ENCODE data around the gene UNC79. TPM values are rescaled to one million over a fixed set of nuclear protein-coding genes. Genes with fewer than 3 reads are reported as not detected.

The UNC79 gene
- total RNA-seq, 2 experiments from 2014 or later: 0.02 TPM; not detected in 1

GRCh38 chr14:93701562-93701961 is 270.8 kb downstream of the UNC79 start:
- CTCF ChIA-PET: no interaction called here
- Mint-ChIP-seq H3K27ac (no peak overlapping the region), H3K4me3 (no peak overlapping the region), H3K9me3 (ENCODE audit: low read depth) (peaks cover 2% of the 10 kb centered on the region), H3K4me1 (no peaks in the 10 kb centered on the region), H3K27me3 (peaks cover 14% of the 10 kb centered on the region), H3K36me3 (no peaks in the 10 kb centered on the region)
- DNase-seq (no peak), ATAC-seq (no peak)

- CTCF ChIA-PET: no interaction called here
- Mint-ChIP-seq H3K27ac (no peak overlapping the region), H3K4me1 (no peaks in the 10 kb centered on the region), H3K4me3 (no peak overlapping the region), H3K27me3 (peaks cover 16% of the 10 kb centered on the region), H3K9me3 (ENCODE audit: low read depth) (peaks cover 2% of the 10 kb centered on the region), H3K36me3 (no peaks in the 10 kb centered on the region)
- ATAC-seq (no peak), DNase-seq (no peak)
These were observed 272.2 kb downstream of the UNC79 start for GRCh38 chr14:93702946-93703345.

DNA sequence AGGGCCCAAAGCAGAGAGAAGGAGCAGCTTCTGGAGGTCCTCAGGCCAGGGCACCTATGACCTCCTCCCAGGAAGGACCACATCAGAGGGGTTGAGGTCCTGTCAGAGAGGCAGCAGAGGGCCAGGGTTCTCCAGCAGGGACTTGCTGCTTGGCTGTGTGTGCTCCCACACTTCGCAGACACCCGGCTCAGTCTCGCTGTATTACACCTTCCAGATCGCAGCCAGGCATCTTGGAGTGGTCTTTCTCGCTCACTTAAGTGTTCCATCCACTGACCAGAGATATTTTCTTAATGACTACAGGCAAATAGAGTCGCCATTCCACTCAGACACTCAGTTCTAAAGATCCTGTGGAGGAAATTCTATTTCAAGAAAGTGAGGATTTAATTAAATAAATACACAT is 273.2 kb downstream of the UNC79 start:
- no peaks in the 10 kb centered on the region for H3K4me1 Mint-ChIP-seq
- no peaks in the 10 kb centered on the region for H3K9me3 Mint-ChIP-seq (ENCODE audit: low read depth)
- DNase-seq: no peak
- ATAC-seq: no peak
- H3K36me3 Mint-ChIP-seq: no peaks in the 10 kb centered on the region
- peaks cover 19% of the 10 kb centered on the region for H3K27me3 Mint-ChIP-seq
- no peak overlapping the region for H3K27ac Mint-ChIP-seq
- CTCF ChIA-PET: no interaction called here
- no peak overlapping the region for H3K4me3 Mint-ChIP-seq

GRCh38 chr14:93705513-93706156 is 274.9 kb downstream of the UNC79 start:
- Mint-ChIP-seq H3K4me3 (no peak overlapping the region), H3K9me3 (ENCODE audit: low read depth) (no peaks in the 10 kb centered on the region), H3K27me3 (peaks cover 22% of the 10 kb centered on the region), H3K27ac (no peak overlapping the region), H3K36me3 (no peaks in the 10 kb centered on the region), H3K4me1 (no peaks in the 10 kb centered on the region)
- DNase-seq (no peak), ATAC-seq (no peak)
- CTCF ChIA-PET: no interaction called here

GRCh38 chr14:93706360-93706955 is 275.7 kb downstream of the UNC79 start:
- Mint-ChIP-seq H3K9me3 (ENCODE audit: low read depth) (no peaks in the 10 kb centered on the region), H3K27me3 (peaks cover 23% of the 10 kb centered on the region), H3K36me3 (no peaks in the 10 kb centered on the region), H3K4me3 (no peak overlapping the region), H3K4me1 (no peaks in the 10 kb centered on the region), H3K27ac (no peak overlapping the region)
- DNase-seq: no peak
- CTCF ChIA-PET: no interaction called here
- ATAC-seq: no peak

DNA sequence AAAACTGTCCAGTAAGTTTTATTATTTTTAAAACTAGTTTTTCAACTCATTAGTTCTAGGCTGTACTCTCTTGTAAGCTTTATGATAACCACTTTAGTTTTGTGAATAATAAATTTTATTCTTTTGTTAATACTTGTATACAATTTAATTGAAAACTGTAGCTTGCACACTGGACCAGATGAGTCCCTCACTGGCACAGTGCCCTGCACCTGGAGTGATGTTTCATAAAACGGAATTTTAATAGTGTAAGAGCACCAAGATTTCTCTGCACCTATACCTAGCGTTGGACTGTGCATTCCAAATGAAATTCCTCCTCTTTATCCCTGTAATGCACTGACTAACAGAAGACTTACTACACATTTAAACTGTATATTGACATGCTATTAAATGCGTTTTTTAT is 276.7 kb downstream of the UNC79 start:
- CTCF ChIA-PET: no interaction called here
- Mint-ChIP-seq H3K4me3 (no peak overlapping the region), H3K9me3 (ENCODE audit: low read depth) (no peaks in the 10 kb centered on the region), H3K36me3 (no peaks in the 10 kb centered on the region), H3K27me3 (peaks cover 23% of the 10 kb centered on the region), H3K4me1 (no peaks in the 10 kb centered on the region), H3K27ac (no peak overlapping the region)
- DNase-seq: no peak
- ATAC-seq: no peak

DNA sequence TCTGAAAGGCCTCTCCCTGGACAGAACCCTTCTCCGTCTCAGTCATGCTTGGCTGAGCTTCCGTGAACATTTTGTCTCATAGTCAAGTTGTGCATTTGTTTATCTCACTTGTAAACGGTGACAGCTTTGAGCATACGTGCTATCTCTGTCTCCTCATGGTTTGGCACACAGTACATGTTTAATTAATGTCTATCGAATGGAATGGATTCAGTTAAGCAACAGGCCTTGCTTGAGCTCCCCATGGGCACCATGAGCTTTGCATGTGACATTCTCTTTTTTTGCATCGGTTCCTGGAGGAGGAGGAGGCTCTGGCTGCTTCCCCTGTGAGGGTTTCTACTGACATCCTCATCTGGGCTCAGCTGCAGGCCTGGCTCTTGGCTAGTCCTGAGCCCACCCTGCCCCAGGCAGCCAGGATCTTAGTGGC is 277.6 kb downstream of the UNC79 start:
- CTCF ChIA-PET: no interaction called here
- DNase-seq: peak; percentile 26
- Mint-ChIP-seq H3K27me3 (peaks cover 20% of the 10 kb centered on the region), H3K27ac (no peak overlapping the region), H3K9me3 (ENCODE audit: low read depth) (no peaks in the 10 kb centered on the region), H3K4me1 (no peaks in the 10 kb centered on the region), H3K4me3 (no peak overlapping the region), H3K36me3 (no peaks in the 10 kb centered on the region)
- no peak for ATAC-seq

GRCh38 chr14:93708800-93709199 is 278.1 kb downstream of the UNC79 start:
- CTCF ChIA-PET: no interaction called here

DNA sequence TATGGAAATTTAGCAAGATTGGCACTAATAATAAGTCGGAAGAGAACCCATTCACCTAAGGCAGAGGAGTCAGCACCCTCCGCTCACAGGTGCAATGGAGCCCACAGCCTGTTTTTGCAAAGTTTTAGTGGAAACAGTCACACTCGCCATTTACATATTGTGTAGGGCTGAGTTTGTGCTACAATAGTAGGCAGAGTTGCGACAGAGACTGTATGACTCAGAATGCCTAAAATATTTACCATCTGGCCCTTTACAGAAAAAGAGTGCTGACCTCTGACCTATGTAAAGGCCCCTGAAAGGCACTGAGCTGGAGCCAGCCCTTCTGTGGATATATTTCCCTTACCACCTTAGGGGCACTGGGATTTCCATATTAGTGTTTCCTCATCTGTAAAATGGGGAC is 278.5 kb downstream of the UNC79 start:
- no peak overlapping the region for H3K4me3 Mint-ChIP-seq
- H3K9me3 Mint-ChIP-seq (ENCODE audit: low read depth): no peaks in the 10 kb centered on the region
- no peaks in the 10 kb centered on the region for H3K36me3 Mint-ChIP-seq
- ATAC-seq: no peak
- CTCF ChIA-PET: no interaction called here
- no peak overlapping the region for H3K27ac Mint-ChIP-seq
- peaks cover 20% of the 10 kb centered on the region for H3K27me3 Mint-ChIP-seq
- DNase-seq: no peak
- no peaks in the 10 kb centered on the region for H3K4me1 Mint-ChIP-seq

More at GRCh38 chr14:93708800-93709199, 278.1 kb downstream of the UNC79 start:
- Mint-ChIP-seq H3K9me3 (ENCODE audit: low read depth) (no peaks in the 10 kb centered on the region), H3K27ac (no peak overlapping the region), H3K4me1 (no peaks in the 10 kb centered on the region), H3K36me3 (no peaks in the 10 kb centered on the region), H3K27me3 (peaks cover 20% of the 10 kb centered on the region), H3K4me3 (no peak overlapping the region)
- ATAC-seq (no peak), DNase-seq (no peak)

DNA sequence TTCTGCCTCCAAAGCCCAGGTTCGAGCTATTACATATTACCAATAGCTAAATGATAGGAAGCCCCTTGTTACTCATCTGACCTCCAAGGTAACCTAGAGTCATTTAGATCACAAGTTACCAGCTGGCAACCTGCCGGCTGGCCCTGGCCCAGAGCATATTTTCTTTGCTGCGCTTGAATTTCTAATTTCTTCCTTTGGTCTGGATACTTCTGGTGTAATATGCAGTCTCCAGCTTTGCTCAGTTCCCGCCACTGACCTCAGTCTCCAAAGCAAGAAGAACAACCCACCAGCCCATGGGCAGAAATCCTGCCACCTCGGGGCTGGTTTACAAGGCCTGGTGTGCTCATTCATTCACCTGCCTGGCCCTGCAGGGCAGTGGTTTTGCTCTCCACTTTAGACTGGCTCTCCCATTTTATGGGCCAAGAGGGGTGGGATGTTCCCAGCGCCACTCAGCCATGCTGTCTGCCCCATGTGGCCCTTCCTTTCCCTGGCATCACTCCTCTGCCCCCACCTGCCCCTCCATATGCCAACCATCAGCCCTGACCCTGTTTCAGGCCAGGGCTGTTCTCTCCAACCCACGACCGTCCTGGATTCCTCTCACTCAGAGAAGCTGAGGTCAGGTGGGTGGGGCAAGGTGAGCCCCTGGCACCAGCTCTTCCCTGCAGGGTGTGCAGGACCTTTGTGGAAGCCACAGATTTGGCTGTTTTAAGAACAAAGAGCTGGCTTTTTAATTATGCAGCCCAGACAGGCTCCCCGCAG is 281.5 kb downstream of the UNC79 start:
- Mint-ChIP-seq H3K9me3 (ENCODE audit: low read depth) (no peaks in the 10 kb centered on the region), H3K4me1 (no peaks in the 10 kb centered on the region), H3K4me3 (no peak overlapping the region), H3K36me3 (no peaks in the 10 kb centered on the region), H3K27ac (no peak overlapping the region), H3K27me3 (peaks cover 13% of the 10 kb centered on the region)
- ATAC-seq: no peak
- DNase-seq: peak; percentile 23
- CTCF ChIA-PET: no interaction called here

DNA sequence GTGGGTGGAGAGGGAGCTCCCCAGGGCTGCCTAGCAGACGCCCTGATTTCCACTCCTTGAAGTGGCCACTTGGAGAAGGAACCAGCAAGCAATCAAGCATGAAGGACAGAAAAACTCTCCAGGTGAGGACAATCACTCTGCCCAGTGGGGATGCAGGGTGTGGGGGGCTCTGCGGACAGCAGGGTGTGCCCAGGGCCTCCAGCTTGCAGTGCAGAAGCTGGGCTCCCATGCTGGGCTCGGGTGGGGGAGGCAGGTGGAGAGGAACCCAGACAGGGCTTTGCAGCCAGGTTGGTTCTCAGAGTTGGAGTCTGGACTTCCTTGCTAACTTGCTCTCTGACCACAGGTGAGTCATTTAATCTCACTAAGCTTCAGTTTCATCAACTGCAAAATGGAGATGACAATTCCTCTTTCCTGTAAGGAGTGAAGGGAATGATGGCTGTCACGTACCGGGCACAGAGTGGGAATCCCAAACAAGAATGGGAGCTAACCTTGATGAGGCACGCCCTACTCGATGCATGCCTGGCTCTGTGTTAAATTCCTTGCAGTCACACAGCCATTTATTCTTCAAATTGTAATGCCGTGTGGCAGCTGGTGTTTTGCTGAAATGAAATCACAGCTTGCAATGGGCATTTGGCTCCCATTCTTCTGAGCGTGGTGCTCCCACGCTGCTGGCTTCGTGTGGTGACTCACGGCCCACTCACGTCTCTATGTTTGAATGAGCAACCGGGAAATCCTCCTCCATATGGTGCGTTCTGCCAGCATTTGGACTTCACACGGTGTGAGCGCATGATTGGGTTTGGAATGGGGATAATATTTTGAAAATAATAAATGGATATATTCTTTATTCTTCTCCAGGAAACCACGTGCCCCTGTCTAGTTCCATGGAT is 282.3 kb downstream of the UNC79 start:
- DNase-seq (no peak), ATAC-seq (no peak)
- CTCF ChIA-PET: no interaction called here

DNA sequence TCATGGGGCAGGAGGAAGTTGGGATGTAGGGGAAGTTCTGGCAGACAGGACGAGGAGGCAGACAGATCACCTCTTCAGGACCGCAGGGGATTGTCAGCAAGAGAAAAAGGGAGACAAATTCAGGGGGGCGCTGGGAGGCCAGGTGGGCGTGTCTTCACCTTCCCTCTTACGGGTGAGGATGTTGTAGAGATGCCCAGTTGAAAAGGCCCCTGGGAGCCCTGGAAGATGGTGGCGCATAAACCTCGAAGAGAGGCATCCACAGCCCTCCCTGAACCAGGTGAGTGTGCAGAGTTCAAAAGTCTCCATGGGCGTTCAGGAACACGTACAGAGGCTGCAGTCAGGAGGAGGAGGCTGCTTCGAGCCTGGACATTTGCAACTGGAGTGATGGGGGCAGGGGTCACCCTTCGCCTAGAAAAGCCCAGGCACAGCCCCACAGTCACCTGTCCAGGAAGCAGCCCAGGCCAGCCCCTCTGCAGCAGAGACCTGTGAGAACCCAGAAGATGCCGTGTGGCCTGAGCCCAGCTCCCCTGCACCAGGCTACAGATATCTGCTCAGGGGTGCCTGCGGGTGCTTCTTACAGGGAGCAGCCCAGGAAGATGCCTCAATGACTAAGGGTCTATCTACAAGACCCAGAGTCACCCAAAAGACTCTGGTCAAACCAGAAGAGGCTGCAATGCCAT is 283.1 kb downstream of the UNC79 start:
- CTCF ChIA-PET: no interaction called here
- H3K36me3 Mint-ChIP-seq: no peaks in the 10 kb centered on the region
- H3K4me1 Mint-ChIP-seq: no peaks in the 10 kb centered on the region
- H3K27ac Mint-ChIP-seq: no peak overlapping the region
- peaks cover 9% of the 10 kb centered on the region for H3K27me3 Mint-ChIP-seq
- ATAC-seq (no peak), DNase-seq (peak; percentile 31)
- H3K9me3 Mint-ChIP-seq (ENCODE audit: low read depth): no peaks in the 10 kb centered on the region
- H3K4me3 Mint-ChIP-seq: no peak overlapping the region

More for the DNA sequence above, 282.3 kb downstream of the UNC79 start:
- no peaks in the 10 kb centered on the region for H3K36me3 Mint-ChIP-seq
- no peak overlapping the region for H3K27ac Mint-ChIP-seq
- H3K4me3 Mint-ChIP-seq: no peak overlapping the region
- peaks cover 11% of the 10 kb centered on the region for H3K27me3 Mint-ChIP-seq
- no peaks in the 10 kb centered on the region for H3K9me3 Mint-ChIP-seq (ENCODE audit: low read depth)
- H3K4me1 Mint-ChIP-seq: no peaks in the 10 kb centered on the region

- Mint-ChIP-seq H3K4me3 (no peak overlapping the region), H3K4me1 (no peaks in the 10 kb centered on the region), H3K27me3 (peaks cover 8% of the 10 kb centered on the region), H3K36me3 (no peaks in the 10 kb centered on the region), H3K27ac (no peak overlapping the region), H3K9me3 (ENCODE audit: low read depth) (no peaks in the 10 kb centered on the region)
- DNase-seq (no peak), ATAC-seq (no peak)
- CTCF ChIA-PET: no interaction called here
These were observed 283.9 kb downstream of the UNC79 start for GRCh38 chr14:93714605-93715004.

Measured in activated CD8-positive, alpha-beta memory T cell treated with anti-CD3 and anti-CD28 coated beads, Interleukin-2, amount 10 ng/mL, durations not matched to agents 7 days and 5 days (primary cell).